ENCODE data around the gene FOLR3.

DNA sequence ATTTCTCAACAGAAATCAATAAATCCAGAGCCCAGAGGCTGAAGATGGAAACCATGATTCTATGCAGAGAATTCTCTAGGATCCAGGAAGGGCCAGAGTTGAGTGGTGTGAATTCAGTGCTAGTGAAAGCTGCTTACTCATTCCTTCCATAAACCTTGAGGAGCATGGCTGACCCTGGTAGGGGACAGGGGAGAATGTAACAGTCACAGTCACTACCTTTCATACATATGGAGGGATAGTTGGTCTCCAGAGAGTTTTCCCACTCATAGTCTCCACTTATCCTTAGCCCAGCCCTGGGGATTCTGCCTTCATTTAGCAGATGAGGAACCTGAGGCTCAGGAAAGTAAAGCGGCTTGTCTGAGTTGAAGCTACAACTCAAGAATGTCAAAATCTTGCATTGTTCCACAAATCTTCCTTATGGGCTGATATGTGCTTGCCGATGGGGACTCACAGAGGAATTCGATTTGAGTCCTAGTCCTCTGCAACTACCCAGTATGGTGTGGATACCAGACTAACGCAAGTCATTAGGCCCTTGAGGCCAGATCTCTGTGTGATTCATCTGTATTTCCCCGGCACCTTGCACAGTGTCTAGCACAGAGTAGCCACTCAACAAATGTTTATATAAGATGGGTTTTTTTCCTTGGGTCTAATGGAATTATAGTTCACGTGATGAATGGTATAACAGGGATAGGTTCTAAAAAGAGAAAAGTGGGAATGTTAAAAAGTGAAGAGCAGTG, 19.3 kb upstream of the FOLR3 start:
- TF ChIP-seq, protein P1, sequence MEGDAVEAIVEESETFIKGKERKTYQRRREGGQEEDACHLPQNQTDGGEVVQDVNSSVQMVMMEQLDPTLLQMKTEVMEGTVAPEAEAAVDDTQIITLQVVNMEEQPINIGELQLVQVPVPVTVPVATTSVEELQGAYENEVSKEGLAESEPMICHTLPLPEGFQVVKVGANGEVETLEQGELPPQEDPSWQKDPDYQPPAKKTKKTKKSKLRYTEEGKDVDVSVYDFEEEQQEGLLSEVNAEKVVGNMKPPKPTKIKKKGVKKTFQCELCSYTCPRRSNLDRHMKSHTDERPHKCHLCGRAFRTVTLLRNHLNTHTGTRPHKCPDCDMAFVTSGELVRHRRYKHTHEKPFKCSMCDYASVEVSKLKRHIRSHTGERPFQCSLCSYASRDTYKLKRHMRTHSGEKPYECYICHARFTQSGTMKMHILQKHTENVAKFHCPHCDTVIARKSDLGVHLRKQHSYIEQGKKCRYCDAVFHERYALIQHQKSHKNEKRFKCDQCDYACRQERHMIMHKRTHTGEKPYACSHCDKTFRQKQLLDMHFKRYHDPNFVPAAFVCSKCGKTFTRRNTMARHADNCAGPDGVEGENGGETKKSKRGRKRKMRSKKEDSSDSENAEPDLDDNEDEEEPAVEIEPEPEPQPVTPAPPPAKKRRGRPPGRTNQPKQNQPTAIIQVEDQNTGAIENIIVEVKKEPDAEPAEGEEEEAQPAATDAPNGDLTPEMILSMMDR (IDR thresholded peaks at IDR 0.05; ENCODE audit: insufficient read depth, low read depth, low read length) = no peak
- no peak for TF ChIP-seq EZH2 (IDR thresholded peaks at IDR 0.05; ENCODE audit: insufficient read depth, low read length)

Measured in astrocyte (in vitro differentiated cells and primary cell).